HCT116 (cell line): Measurements from ENCODE around the gene IGSF9B. TPM values are rescaled to one million over a fixed set of nuclear protein-coding genes. Genes with fewer than 3 reads are reported as not detected.
A peak's percentile ranks its signal among the peaks of the same experiment; 100 is the strongest.

ENCODE experiments used
- ATAC-seq: fragments of 200-7000 bp; cut with Tn5 transposase; 2 replicates; pipeline ENCODE4 v1.9.1; 2020; ENCODE audit warnings: mild to moderate bottlenecking, moderate library complexity
- BruUV-seq: library from RNA; stranded (reverse); fragments of 400-500 nt; replicated peaks from 2 replicates; lab custom pipeline; 2021; lab: Mats Ljungman, UMichigan
- CTCF ChIA-PET: fragments of 300-600 bp; sonication (Branson Sonifier 250); formaldehyde crosslinking; loops from one replicate; lab custom pipeline; 2021; ENCODE audit warnings: antibody characterized with exemption; lab: Charles Lee
- POLR2A ChIA-PET: fragments of 300-600, 350-600 bp; sonication (Branson Sonifier 250); formaldehyde crosslinking; loops from one replicate; lab custom pipeline; 2021; ENCODE audit warnings: antibody characterized with exemption; lab: Charles Lee
- RAD21 ChIA-PET, 2 experiments: fragments of 300-600 bp; sonication (Branson Sonifier 250); formaldehyde crosslinking; loops; one replicate each; lab custom pipeline; 2023; ENCODE audit warnings: low total read pairs in 2 of 2; ENCODE audit not compliant: uncharacterized antibody in 2 of 2, unreplicated experiment in 2 of 2, low non-redundant PET in 1 of 2; lab: Charles Lee
- DNase-seq: peaks from one replicate; pipeline ENCODE4 v3.0.0-alpha.2; 2010; ENCODE audit warnings: low read depth, low spot score
- H2AFZ ChIP-seq: fragments of 200-600 bp; shearing (Covaris generic), sonication (generic); 2 replicates; pipeline ENCODE4 v1.6.1; 2017; ENCODE audit warnings: low read depth, mixed run types, mixed read lengths, antibody characterized with exemption, low read length; ENCODE audit not compliant: poor library complexity, severe bottlenecking
- H3K27ac ChIP-seq: 2 replicates; pipeline ENCODE4 v1.5.1; 2012; ENCODE audit warnings: low read depth, low read length
- H3K27me3 ChIP-seq: fragments of 200-600 bp; sonication (generic); 2 replicates; pipeline ENCODE4 v1.6.1; 2016; ENCODE audit warnings: mixed run types, low read length, mixed read lengths; ENCODE audit not compliant: insufficient read depth
- H3K36me3 ChIP-seq, 2 experiments: fragments of 200-500 bp in 1 of 2; fragments of 200-600 bp in 1 of 2; sonication (Bioruptor generic) in 1 of 2; sonication (generic) in 1 of 2; 2 replicates each; pipeline versions ENCODE4 v1.5.1 to v1.6.1; 2014 to 2016; ENCODE audit warnings: low read length in 2 of 2, inconsistent platforms in 1 of 2, mixed read lengths in 1 of 2, mixed run types in 1 of 2; ENCODE audit not compliant: insufficient read depth in 2 of 2, control insufficient read depth in 1 of 2
- H3K4me1 ChIP-seq, 2 experiments: fragments of 200-600 bp in 1 of 2; sonication (generic) in 1 of 2; 2 replicates each; pipeline versions ENCODE4 v1.5.1 to v1.6.1; 2012 to 2017; ENCODE audit warnings: low read length in 2 of 2, inconsistent platforms in 1 of 2, mild to moderate bottlenecking in 1 of 2, mixed read lengths in 1 of 2, mixed run types in 1 of 2, moderate library complexity in 1 of 2; ENCODE audit not compliant: insufficient read depth in 2 of 2, control insufficient read depth in 1 of 2
- H3K4me2 ChIP-seq: fragments of 200-600 bp; sonication (generic); 2 replicates; pipeline ENCODE4 v1.6.1; 2017; ENCODE audit warnings: mixed run types, low read length, mixed read lengths
- H3K4me3 ChIP-seq, 2 experiments: fragments of 200-600 bp in 1 of 2; sonication (generic) in 1 of 2; replicated peaks in 1 of 2; 2 replicates each; pipeline ENCODE4 v1.5.1; 2011 to 2016; ENCODE audit warnings: low read length in 2 of 2, control low read depth in 1 of 2, low read depth in 1 of 2, mild to moderate bottlenecking in 1 of 2, mixed read lengths in 1 of 2, mixed run types in 1 of 2
- H3K79me2 ChIP-seq: fragments of 200-600 bp; sonication (generic); 2 replicates; pipeline ENCODE4 v1.6.1; 2017; ENCODE audit warnings: mild to moderate bottlenecking, mixed run types, low read length, moderate library complexity, mixed read lengths; ENCODE audit not compliant: insufficient read depth
- H3K9ac ChIP-seq: fragments of 200-600 bp; sonication (generic); 2 replicates; pipeline ENCODE4 v1.6.1; 2016; ENCODE audit warnings: low read length, mixed read lengths
- H3K9me2 ChIP-seq: fragments of 200-600 bp; sonication (generic), shearing (Covaris generic); 2 replicates; pipeline ENCODE4 v1.6.1; 2017; ENCODE audit warnings: mixed run types, mild to moderate bottlenecking, moderate library complexity; ENCODE audit not compliant: insufficient read depth
- H3K9me3 ChIP-seq, 2 experiments: fragments of 200-500 bp in 1 of 2; fragments of 200-600 bp in 1 of 2; sonication (Bioruptor generic) in 1 of 2; sonication (generic) in 1 of 2; 2 replicates each; pipeline ENCODE4 v1.6.1; 2014 to 2017; ENCODE audit warnings: low read length in 2 of 2, mixed read lengths in 2 of 2, inconsistent platforms in 1 of 2, low read depth in 1 of 2, mild to moderate bottlenecking in 1 of 2, mixed run types in 1 of 2, moderate library complexity in 1 of 2; ENCODE audit not compliant: control insufficient read depth in 1 of 2, insufficient read depth in 1 of 2
- H4K20me1 ChIP-seq: fragments of 200-600 bp; sonication (generic), shearing (Covaris generic); 2 replicates; pipeline ENCODE4 v1.6.1; 2017; ENCODE audit warnings: mixed run types, mild to moderate bottlenecking, moderate library complexity; ENCODE audit not compliant: insufficient read depth
- CEBPB ChIP-seq: IDR thresholded peaks from 2 replicates; pipeline ENCODE4 v1.6.1; 2012; ENCODE audit warnings: low read depth
- EGR1 ChIP-seq: IDR thresholded peaks from 2 replicates; pipeline ENCODE4 v1.6.1; 2012; ENCODE audit warnings: low read depth
- EZH2 ChIP-seq: fragments of 200-600 bp; sonication (generic); IDR thresholded peaks from 2 replicates; pipeline ENCODE4 v1.6.1; 2017; ENCODE audit warnings: antibody characterized with exemption, mixed run types
- EZH2phosphoT487 ChIP-seq: fragments of 200-600 bp; IDR thresholded peaks from 2 replicates; pipeline ENCODE4 v1.6.1; 2018; ENCODE audit warnings: antibody characterized with exemption, borderline replicate concordance
- FOSL1 ChIP-seq: IDR thresholded peaks from 2 replicates; pipeline ENCODE4 v1.6.1; 2012; ENCODE audit warnings: low read depth
- POLR2A ChIP-seq: IDR thresholded peaks from 2 replicates; pipeline ENCODE4 v1.7.0; 2011; ENCODE audit warnings: borderline replicate concordance; ENCODE audit not compliant: insufficient read depth, insufficient read length; ENCODE audit errors: extremely low read depth
- POLR2AphosphoS5 ChIP-seq: IDR thresholded peaks from 2 replicates; pipeline ENCODE4 v1.6.1; 2011; ENCODE audit warnings: mild to moderate bottlenecking, low read depth, low read length, moderate library complexity
- SIN3A ChIP-seq: IDR thresholded peaks from 2 replicates; pipeline ENCODE4 v1.6.1; 2012; ENCODE audit warnings: low read depth
- SP1 ChIP-seq: IDR thresholded peaks from 2 replicates; pipeline ENCODE4 v1.6.1; 2012; ENCODE audit warnings: low read depth
- SRF ChIP-seq: IDR thresholded peaks from 2 replicates; pipeline ENCODE4 v1.6.1; 2012; ENCODE audit warnings: low read depth
- TCF7L2 ChIP-seq: IDR thresholded peaks from 2 replicates; pipeline ENCODE4 v1.7.0; 2011; ENCODE audit warnings: borderline replicate concordance, inconsistent platforms; ENCODE audit not compliant: insufficient read depth, insufficient read length; ENCODE audit errors: extremely low read depth
- YY1 ChIP-seq: IDR thresholded peaks from 2 replicates; pipeline ENCODE4 v1.6.1; 2011; ENCODE audit warnings: low read length, low read depth, moderate library complexity, mild to moderate bottlenecking; ENCODE audit not compliant: insufficient replicate concordance; ENCODE audit errors: extremely low read depth
- ZFX ChIP-seq: fragments of 450-650 bp; IDR thresholded peaks from 2 replicates; pipeline ENCODE4 v1.6.1; 2017
- ZNF274 ChIP-seq: fragments of 200-500 bp; sonication (Bioruptor generic); IDR thresholded peaks from 2 replicates; pipeline ENCODE4 v1.6.1; 2014; ENCODE audit warnings: mild to moderate bottlenecking, low read depth, low read length, inconsistent platforms
- intact Hi-C: fragments of 100-400 bp; cut with micrococcal nuclease; formaldehyde crosslinking; loops from 2 replicates; pipeline ENCODE4 v1.10.0; 2022
- total RNA-seq: library from RNA; stranded (reverse); gene quantifications from one replicate; pipeline ENCODE4 v1.2.1, GENCODE V29; 2021; ENCODE audit not compliant: unreplicated experiment
- TF ChIP-seq, protein P1 (sequence below): IDR thresholded peaks from 2 replicates; pipeline ENCODE4 v1.6.1; 2012
- TF ChIP-seq, protein P2 (sequence below): IDR thresholded peaks from 2 replicates; pipeline ENCODE4 v1.6.1; 2011; ENCODE audit warnings: mild to moderate bottlenecking, low read length, moderate library complexity; ENCODE audit not compliant: insufficient replicate concordance; ENCODE audit errors: extremely low read depth
- TF ChIP-seq, protein P3 (sequence below), 3 experiments: fragments of 200-600 bp in 1 of 3; sonication (generic) in 1 of 3; IDR thresholded peaks in 2 of 3; conservative IDR thresholded peaks in 1 of 3; 2 replicates each; pipeline ENCODE4 v1.5.1; 2012 to 2017; ENCODE audit warnings: low read depth in 2 of 3, low read length in 2 of 3, antibody characterized with exemption in 1 of 3, borderline replicate concordance in 1 of 3, control low read depth in 1 of 3, mild to moderate bottlenecking in 1 of 3, mixed read lengths in 1 of 3, mixed run types in 1 of 3, moderate library complexity in 1 of 3; ENCODE audit not compliant: insufficient read depth in 1 of 3

IGSF9B gene
- total RNA-seq, 1 experiment from 2014 or later, result 12.4 TPM

DNA sequence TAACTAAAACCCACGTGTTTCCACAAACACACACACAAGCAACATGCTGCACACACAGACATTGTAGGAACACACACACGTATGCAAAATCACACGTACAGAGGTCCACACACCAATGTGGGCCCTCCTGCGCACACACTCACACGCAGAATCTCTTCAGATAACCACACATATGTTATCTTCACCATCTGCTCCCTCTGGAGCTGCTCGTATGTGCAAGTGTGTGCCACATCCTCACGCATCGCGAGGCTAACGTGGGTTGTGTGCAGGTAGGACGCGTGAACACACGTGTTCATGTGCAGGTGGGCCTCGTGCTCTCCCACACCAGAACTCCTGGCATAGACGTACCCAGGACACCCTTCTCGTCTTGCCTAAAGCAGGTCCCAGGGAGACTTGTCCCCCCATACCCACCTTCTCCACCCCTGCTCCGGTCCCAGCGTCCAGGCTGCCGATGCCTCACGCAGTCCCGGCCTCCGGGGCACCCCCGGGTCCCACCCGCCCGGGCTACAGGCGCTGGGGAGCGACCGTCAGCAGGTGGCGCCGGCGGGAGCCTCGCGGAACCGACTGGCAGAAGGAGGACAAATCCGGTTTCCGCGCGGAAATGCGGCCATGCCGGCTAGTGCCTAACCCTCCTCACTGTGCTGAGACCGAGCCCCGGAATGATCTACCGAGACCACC lies 10.3 kb upstream of the IGSF9B start (continued):
- TF ChIP-seq POLR2A (no peak), ZFX (no peak)
- TF ChIP-seq, protein P1, sequence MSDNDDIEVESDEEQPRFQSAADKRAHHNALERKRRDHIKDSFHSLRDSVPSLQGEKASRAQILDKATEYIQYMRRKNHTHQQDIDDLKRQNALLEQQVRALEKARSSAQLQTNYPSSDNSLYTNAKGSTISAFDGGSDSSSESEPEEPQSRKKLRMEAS, result peak; percentile 35; the same call in 1 of the 2 replicates

DNA sequence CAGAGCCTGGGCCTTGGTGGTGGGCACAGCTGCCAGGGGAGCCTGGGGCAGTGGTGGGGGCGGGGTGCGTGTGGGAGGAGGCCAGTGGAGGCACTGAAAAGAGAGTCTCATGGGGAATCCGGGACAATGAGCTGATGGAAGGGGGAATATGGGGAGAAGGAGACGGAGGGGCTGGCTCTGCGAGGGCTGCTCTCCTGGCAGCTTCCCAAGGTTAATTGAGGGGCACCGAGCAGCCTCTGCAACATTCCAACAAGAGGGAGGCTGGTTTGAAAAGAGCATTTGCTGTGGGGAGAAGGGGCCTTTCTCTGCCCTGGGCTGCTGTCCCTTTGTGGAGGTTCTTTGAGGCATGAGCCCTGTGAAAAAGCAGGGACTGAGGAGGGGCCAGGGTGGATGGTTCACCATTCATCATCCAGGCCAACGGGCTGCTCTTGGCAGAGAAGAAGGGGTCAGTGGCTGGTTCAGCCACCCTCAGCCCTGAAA lies 9.4 kb upstream of the IGSF9B start:
- Histone ChIP-seq H3K9me3 (no peaks in the 10 kb centered on the region), H2AFZ (no peak overlapping the region), H3K9ac (no peak overlapping the region), H4K20me1 (no peaks in the 10 kb centered on the region), H3K79me2 (no peaks in the 10 kb centered on the region), H3K9me2 (no peaks in the 10 kb centered on the region), H3K36me3 (no peaks in the 10 kb centered on the region), H3K4me1 (peaks cover 0 to 21% of the 10 kb centered on the region in 2 experiments; a peak in 1 of 4 replicates), H3K27ac (no peak overlapping the region), H3K4me3 (no peak overlapping the region), H3K27me3 (peaks cover 4% of the 10 kb centered on the region; the same call in 1 of the 2 replicates), H3K4me2 (no peak overlapping the region)
- DNase-seq, result no peak
- RAD21 ChIA-PET, result no interaction called here
- CTCF ChIA-PET, result no interaction called here
- TF ChIP-seq TCF7L2 (no peak), YY1 (no peak), FOSL1 (no peak), SP1 (no peak), EZH2phosphoT487 (no peak), EZH2 (no peak), SRF (no peak), POLR2A (no peak), ZFX (no peak), ZNF274 (no peak), POLR2AphosphoS5 (no peak), SIN3A (no peak), EGR1 (no peak), CEBPB (no peak)
- TF ChIP-seq, protein P2, sequence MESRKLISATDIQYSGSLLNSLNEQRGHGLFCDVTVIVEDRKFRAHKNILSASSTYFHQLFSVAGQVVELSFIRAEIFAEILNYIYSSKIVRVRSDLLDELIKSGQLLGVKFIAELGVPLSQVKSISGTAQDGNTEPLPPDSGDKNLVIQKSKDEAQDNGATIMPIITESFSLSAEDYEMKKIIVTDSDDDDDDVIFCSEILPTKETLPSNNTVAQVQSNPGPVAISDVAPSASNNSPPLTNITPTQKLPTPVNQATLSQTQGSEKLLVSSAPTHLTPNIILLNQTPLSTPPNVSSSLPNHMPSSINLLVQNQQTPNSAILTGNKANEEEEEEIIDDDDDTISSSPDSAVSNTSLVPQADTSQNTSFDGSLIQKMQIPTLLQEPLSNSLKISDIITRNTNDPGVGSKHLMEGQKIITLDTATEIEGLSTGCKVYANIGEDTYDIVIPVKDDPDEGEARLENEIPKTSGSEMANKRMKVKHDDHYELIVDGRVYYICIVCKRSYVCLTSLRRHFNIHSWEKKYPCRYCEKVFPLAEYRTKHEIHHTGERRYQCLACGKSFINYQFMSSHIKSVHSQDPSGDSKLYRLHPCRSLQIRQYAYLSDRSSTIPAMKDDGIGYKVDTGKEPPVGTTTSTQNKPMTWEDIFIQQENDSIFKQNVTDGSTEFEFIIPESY, result no peak
- TF ChIP-seq, protein P3, sequence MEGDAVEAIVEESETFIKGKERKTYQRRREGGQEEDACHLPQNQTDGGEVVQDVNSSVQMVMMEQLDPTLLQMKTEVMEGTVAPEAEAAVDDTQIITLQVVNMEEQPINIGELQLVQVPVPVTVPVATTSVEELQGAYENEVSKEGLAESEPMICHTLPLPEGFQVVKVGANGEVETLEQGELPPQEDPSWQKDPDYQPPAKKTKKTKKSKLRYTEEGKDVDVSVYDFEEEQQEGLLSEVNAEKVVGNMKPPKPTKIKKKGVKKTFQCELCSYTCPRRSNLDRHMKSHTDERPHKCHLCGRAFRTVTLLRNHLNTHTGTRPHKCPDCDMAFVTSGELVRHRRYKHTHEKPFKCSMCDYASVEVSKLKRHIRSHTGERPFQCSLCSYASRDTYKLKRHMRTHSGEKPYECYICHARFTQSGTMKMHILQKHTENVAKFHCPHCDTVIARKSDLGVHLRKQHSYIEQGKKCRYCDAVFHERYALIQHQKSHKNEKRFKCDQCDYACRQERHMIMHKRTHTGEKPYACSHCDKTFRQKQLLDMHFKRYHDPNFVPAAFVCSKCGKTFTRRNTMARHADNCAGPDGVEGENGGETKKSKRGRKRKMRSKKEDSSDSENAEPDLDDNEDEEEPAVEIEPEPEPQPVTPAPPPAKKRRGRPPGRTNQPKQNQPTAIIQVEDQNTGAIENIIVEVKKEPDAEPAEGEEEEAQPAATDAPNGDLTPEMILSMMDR (IDR thresholded peaks at IDR 0.05 in 2 of 3, conservative IDR thresholded peaks at IDR 0.05 in 1 of 3; ENCODE audit: borderline replicate concordance in 1 of 3, insufficient read depth in 1 of 3, low read depth in 2 of 3, low read length in 2 of 3), result no peak
- intact Hi-C loops, result no loop called here
- no TSS peak for BruUV-seq
- ATAC-seq, result no peak
- POLR2A ChIA-PET, result no interaction called here
